Embryonic facial prominence (tissue), 1 donor: ENCODE data around the gene KCNQ5.
A peak's percentile ranks its signal among the peaks of the same experiment; 100 is the strongest.

Source experiments
- DNase-seq: peaks from one replicate; pipeline ENCODE4 v3.0.0-alpha.2; 2016; ENCODE audit errors: extremely low spot score

KCNQ5 gene

GRCh38 chr6:73050706-73051105, 428.8 kb downstream of the KCNQ5 start:
- no peak for DNase-seq

GRCh38 chr6:73051147-73051546, 429.3 kb downstream of the KCNQ5 start:
- DNase-seq, result no peak

- DNase-seq, result no peak
Observed at GRCh38 chr6:73054958-73055357, 433.1 kb downstream of the KCNQ5 start.

GRCh38 chr6:73058736-73059135, 436.9 kb downstream of the KCNQ5 start:
- DNase-seq, result no peak

- DNase-seq, result no peak
Observed at GRCh38 chr6:73062130-73062529, 440.3 kb downstream of the KCNQ5 start.

GRCh38 chr6:73062837-73063236, 441.0 kb downstream of the KCNQ5 start:
- DNase-seq, result peak; percentile 6

- DNase-seq, result no peak
Observed at GRCh38 chr6:73064266-73064665, 442.4 kb downstream of the KCNQ5 start.

GRCh38 chr6:73073238-73073637, 451.4 kb downstream of the KCNQ5 start:
- DNase-seq, result no peak

GRCh38 chr6:73074175-73074574, 452.3 kb downstream of the KCNQ5 start:
- DNase-seq, result no peak

- DNase-seq, result no peak
Observed at GRCh38 chr6:73076211-73076954, 454.5 kb downstream of the KCNQ5 start.

- no peak for DNase-seq
Observed at GRCh38 chr6:73078333-73078862, 456.5 kb downstream of the KCNQ5 start.

- no peak for DNase-seq
Observed at GRCh38 chr6:73078908-73079610, 457.2 kb downstream of the KCNQ5 start.

- DNase-seq, result no peak
Observed at GRCh38 chr6:73079611-73079955, 457.7 kb downstream of the KCNQ5 start.

GRCh38 chr6:73079978-73080377, 458.1 kb downstream of the KCNQ5 start:
- no peak for DNase-seq

GRCh38 chr6:73081955-73082354, 460.1 kb downstream of the KCNQ5 start:
- DNase-seq, result no peak

GRCh38 chr6:73083886-73084285, 462.0 kb downstream of the KCNQ5 start:
- no peak for DNase-seq

- DNase-seq, result no peak
Observed at GRCh38 chr6:73085443-73085871, 463.6 kb downstream of the KCNQ5 start.

GRCh38 chr6:73086726-73087125, 464.9 kb downstream of the KCNQ5 start:
- no peak for DNase-seq

GRCh38 chr6:73088138-73088813, 466.4 kb downstream of the KCNQ5 start:
- DNase-seq, result no peak

GRCh38 chr6:73104921-73105320, 483.1 kb downstream of the KCNQ5 start:
- no peak for DNase-seq

GRCh38 chr6:73107016-73107415, 485.2 kb downstream of the KCNQ5 start:
- no peak for DNase-seq

- DNase-seq, result no peak
Observed at GRCh38 chr6:73108949-73109348, 487.1 kb downstream of the KCNQ5 start.

- DNase-seq, result no peak
Observed at GRCh38 chr6:73109659-73110058, 487.8 kb downstream of the KCNQ5 start.
